Activated effector memory CD4-positive, alpha-beta T cell treated with Interleukin-2 at 50 U/mL for 16 hours (primary cell): Measurements from ENCODE around the gene KIAA1755.

Experiments used
- DNase-seq: peaks from one replicate; pipeline ENCODE4 v3.0.0-alpha.2; 2020

Gene KIAA1755

DNA sequence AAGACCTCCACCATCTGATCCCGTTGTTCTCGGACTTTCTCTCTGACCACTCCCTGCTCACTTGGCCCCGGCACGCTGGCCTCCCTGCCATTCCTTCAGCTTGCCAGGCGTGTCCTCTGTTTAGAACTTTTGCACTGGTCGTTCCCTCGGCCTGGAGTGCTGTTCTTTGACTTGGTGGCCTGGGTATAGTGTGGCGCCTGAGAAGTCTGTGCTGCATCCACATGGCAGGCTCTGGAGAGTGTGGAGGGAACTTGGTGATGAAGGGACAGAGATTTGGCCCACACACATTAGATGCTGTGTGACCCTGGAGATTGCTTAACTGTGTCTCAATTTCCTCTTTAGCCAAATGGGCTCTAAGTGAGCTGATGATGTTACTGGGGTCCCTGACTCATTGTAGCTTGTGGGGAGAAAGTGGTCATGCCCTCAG is 82.5 kb downstream of the KIAA1755 start:
- DNase-seq, result no peak

- DNase-seq, result no peak
Observed at GRCh38 chr20:38177201-38177600, 83.3 kb downstream of the KIAA1755 start.

GRCh38 chr20:38175304-38176180 is 85.0 kb downstream of the KIAA1755 start:
- DNase-seq, result no peak

DNA sequence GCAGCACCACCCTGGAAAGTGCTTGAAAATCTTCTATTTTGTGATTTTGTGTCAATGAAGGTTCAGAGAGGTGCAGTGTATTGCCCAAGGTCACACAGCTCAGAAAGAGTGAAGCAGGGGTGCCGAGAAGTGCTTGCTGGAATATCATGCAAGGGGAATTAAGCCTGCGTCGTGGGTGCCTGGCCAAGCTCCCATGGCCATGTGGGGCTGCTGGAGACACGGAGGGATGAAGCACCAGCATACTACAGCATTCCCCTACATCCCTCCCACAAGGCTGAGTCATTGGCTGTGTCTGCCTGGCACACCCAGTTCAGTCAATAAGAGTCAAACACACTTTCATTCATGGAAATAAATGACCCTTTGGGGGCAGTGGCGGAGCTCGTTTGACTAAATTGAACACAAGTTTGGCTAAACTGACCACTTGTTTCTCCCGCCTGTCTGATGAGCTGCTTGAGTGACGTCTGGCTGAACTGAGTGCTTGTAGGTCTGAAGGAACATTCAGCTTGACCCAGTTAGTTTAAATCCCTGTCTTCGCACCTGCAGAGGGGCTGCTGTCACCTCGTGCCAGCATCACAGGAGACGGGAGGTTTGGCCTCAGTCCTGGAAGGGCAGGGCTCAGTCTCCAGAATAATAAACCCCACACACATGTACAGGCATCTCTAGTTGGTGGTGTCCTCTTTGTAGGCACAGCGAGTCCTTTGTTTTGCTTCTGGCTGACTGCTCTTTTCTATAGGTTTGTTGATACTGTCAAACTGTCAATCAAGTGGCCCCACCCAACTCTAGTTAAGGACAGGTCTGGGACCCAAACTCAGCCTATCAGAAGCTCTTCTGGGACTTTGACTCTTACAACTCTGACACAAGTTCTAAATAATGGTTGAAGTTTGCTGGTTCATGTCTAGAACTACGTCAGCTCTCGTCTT is 87.0 kb downstream of the KIAA1755 start:
- no peak for DNase-seq

DNA sequence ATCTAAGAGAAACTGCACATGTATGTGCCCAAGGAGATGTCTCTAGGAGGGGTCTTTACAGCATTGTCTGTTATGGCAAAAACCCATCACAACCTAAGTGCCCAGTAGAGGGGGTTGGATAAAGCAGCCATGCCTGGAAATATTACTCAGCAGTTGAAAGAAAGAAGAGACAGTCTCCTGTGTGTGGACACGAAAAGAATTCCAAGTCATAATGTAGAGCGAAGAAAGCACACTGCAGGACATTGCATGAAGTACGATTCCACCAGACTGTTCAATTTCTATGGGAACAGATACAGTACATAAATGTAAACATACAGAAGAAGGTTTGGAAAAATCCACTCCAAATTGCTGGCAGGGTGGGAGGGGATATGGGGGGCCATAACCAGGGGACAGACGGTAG is 88.1 kb downstream of the KIAA1755 start:
- no peak for DNase-seq

DNA sequence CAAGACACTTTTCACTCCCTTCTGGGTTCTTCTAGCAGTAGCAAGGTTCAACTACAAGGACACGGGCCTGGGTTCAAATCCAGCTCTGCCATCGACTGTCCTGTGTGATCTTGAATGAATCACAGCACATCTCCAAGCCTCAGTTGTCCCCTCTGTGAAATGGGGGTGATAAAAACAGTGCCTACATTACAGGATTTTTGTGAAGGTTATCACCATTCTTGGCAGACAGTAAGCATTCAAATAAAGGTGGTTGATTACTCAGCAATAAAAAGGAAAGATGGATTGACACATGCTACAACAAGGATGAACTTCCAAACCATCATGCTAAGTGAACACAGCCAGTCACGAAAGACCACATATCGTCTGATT is 88.9 kb downstream of the KIAA1755 start:
- DNase-seq, result no peak

GRCh38 chr20:38170826-38171674 is 89.5 kb downstream of the KIAA1755 start:
- DNase-seq, result no peak

GRCh38 chr20:38170219-38170825 is 90.2 kb downstream of the KIAA1755 start:
- no peak for DNase-seq

DNA sequence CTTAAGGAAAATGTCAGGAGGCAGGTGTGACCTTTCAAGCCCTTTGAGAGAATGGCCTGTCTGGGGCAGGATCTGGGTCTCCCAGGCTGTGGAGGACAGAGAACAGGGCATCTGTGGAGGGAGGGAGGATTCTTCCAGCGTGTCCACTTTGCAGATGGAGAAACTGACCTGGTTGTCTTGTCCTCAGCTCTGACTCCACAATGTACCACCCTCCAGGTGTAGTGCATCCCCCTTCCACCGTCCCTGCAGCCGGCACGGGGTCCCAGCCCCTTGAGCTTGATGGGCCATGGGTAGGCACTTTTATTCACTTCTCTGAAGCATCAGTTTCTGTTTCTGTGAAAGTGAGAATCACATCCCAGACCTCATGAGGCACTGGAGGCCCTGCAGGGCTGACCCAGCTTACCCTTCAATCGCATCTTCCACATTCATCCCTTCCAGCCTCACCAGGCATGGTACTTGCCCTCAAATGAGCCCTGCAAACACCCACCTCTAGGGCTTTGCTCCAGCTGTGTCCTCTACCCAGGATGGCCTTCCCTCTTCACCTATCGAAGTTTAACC is 90.8 kb downstream of the KIAA1755 start:
- DNase-seq, result no peak

DNA sequence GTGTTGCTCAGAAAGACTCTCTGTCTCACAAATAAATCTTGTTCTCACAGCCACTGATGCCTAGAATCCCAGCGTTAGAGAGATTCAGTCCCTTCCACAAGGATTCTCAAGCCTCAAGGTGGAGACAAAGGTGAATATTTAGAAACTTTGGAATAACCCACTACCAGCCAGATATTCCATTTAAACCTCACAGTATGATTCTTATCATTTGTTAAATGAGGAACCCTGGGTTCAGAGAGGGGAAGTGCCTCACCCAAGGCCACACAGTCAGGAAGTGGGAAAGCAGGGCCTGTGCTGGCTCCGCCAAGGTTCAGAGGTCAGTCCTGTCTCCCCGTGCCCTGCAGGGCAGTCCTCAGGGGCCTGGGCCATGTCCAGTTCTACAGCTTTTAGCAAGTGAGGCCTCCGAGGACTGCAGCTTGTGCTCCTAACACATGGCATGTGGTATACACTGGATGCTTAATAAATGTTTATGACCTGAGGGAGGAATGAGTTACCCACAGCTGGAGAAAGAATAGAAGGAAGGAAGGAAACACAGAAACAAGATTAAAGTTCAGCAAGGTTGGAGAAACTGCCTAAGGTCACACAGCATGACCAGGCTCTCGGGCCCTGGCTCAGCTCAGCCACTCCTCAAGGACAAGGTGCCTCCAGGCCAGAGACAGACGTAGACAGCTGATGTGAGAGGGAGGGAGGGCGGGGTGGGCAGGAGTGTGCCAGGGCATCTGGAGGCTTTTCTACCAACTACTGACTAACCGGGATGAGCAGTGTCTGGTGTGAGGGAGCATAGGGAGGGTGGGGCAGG is 91.5 kb downstream of the KIAA1755 start:
- no peak for DNase-seq

DNA sequence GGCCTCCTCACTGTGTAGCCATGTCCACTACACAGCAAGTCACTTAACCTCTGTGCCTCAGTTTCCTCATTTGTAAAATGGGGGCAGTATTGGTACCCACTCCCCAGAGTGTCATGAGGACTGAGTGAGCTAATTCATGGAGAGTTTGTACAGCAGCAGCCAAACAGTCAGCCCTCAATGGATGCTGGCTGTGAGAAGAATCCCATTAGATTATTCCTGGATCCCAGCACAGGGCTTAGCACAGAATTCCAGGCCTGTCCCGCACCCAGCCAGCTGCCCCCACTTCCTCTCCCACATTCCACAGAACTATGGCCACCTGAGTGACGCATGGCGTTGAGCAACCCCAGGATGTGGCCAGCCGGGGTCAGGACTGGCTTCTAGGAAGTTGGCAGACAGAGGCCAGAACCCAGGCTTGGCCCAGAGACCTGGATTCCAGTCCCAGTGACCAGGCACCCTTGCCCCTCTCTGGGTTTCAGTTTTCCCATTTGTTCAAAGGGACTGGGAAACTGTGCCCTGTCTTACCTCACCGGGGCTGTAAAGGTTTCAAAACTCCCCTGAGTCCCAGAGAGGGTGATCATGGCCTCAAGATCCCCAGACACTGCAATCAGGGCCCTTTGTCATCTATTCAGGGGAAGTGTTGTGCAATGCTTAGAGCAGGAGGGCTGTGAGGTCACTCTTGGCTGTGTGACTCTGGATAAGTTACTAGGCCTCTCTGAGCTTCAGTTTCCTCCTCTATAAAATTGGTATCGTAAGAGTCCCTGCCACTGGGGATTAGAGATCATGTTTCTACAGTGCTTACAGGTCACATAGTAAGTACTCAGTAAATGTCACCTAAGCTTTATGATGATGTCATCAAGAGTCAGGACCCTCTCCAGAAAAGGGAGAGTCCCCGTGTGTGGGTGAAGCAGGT is 92.4 kb downstream of the KIAA1755 start:
- no peak for DNase-seq

GRCh38 chr20:38167328-38167850 is 93.1 kb downstream of the KIAA1755 start:
- no peak for DNase-seq

DNA sequence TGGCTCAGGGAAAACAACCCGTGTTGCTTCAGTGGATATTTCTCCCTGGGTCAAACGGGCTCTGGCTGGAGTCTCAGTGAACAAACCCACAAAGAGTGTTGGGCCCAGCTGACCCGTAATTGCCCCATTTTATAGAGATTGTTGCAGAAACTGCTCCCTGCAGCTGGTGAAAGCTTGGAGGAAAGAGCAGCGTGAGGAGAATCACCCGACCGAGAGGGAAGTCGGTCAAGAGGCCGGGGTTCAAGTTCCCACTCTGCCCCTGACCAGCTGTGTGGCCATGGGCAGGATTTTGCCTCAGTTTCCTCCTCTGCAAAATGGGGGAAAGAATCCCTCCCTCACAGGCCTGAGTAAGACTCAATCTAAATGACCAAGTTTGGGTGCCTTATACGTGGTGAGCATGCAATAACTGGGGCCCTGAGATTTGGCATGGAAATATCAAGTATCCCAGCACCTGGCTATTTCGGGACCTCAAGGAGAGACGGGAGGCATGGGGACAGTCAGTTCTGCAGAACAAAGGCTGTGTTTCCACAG is 93.8 kb downstream of the KIAA1755 start:
- no peak for DNase-seq

DNA sequence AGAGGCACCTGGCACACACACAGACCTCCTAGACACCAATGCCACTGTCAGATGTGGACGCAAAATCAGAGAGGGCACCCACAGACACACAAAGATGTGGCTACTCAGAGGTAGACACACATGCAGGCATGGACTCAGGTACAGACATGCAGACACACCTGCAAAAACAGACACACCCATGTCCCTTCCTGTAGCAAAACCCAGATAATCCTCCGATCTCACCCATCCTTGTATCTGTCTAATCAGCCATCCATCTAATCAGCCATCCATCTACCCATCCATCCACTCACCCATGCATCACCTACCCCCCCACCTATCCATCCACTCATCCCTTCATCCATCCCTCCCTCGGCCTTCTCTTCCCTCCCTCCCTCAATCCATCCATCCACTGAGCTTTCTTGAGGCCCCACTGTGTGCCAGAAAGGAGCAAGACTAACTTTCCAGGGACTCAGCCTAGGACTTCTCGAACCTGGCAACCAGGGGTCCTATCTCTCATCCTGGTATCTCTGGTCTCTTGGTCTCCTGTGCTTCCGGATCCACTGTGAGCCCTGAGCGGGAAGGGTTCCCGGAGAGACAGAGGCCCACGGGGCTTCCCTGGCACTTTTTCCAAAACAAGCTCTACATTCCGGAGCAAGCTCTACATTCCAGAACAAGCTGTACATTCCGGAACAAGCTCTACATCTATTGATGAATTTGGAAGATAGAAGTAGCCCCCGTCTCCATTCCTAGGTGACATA is 94.4 kb downstream of the KIAA1755 start:
- DNase-seq, result no peak

DNA sequence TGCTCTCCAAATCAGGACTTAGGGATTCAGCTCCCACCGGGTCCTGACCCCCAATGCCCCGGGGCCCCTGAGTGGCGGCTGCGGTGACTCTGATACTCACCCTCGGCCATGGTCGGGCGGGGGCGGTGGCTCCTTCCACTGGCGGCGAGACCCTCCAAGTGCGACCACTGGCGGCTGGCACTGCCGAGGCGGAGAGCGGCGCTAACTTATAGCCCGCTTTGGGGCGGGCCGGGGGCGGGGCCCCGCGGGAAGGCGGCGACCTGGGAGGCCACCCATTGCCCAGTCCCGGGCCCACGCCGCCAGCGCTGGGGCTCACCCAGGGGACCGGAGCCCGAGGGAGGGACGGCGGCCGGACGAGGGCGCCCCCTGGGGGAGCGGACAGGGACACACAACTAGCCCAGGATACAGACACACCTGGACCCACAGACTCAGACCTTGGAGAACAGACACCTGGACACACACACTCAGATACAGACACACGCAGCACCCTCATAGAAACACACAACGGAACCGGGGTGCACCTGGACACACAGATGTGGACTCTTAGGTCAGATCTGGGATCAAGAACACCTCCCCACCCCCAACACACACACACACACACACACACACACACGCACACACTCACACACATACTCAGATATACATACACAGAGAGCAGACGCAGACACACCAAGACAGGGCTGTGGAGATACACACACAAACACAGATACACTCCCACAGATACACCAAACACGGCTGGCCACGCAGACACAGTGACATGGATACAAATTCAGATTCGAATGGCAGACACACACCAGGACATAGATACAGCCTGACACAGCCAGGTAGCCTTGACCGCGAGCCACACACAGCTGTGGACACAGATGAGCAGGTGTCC is 95.2 kb downstream of the KIAA1755 start, which contains the start of gene TGM2:
Gene TGM2 (minus strand): TSS at position 182 of the 877 bp plus-strand sequence. CDS start 72 bp downstream, at position 110.
- DNase-seq, result no peak

- DNase-seq, result no peak
Observed at GRCh38 chr20:38164624-38165088, 95.9 kb downstream of the KIAA1755 start.

GRCh38 chr20:38164069-38164468 is 96.5 kb downstream of the KIAA1755 start:
- no peak for DNase-seq
